Measurements from ENCODE around the gene OPRM1. TPM values are rescaled to one million over a fixed set of nuclear protein-coding genes. Genes with fewer than 3 reads are reported as not detected.

The OPRM1 gene
- polyA plus RNA-seq, 3 donors = not detected

- no peak for DNase-seq (ENCODE audit: extremely low read depth in 1 of 11, low read depth in 9 of 11, low spot score in 4 of 11)
Observed at GRCh38 chr6:154251116-154251515, 212.1 kb downstream of the OPRM1 start.

DNA sequence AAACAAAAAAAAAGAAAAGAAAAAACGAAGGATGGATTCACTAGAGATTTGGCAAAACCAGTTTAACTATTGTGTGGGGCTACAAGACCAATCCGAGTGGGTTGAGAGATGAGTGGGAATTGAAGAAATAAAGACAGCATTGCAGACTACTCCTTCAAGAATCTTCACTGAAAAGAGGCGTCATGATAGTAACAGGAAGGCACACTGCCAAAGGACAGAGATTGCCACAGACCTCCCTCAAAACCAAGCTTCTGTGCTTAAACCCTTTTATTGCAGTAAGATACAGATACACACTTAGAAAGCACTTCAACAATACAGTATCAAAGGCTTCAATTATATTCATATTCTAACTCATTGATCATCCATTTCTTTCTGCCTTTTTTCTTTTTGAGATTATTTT is 213.6 kb downstream of the OPRM1 start:
- no peak for DNase-seq (ENCODE audit: extremely low read depth in 1 of 11, low read depth in 9 of 11, low spot score in 4 of 11)

GRCh38 chr6:154257067-154257466 is 218.0 kb downstream of the OPRM1 start:
- DNase-seq (ENCODE audit: extremely low read depth in 1 of 11, low read depth in 9 of 11, low spot score in 4 of 11) = no peak

DNA sequence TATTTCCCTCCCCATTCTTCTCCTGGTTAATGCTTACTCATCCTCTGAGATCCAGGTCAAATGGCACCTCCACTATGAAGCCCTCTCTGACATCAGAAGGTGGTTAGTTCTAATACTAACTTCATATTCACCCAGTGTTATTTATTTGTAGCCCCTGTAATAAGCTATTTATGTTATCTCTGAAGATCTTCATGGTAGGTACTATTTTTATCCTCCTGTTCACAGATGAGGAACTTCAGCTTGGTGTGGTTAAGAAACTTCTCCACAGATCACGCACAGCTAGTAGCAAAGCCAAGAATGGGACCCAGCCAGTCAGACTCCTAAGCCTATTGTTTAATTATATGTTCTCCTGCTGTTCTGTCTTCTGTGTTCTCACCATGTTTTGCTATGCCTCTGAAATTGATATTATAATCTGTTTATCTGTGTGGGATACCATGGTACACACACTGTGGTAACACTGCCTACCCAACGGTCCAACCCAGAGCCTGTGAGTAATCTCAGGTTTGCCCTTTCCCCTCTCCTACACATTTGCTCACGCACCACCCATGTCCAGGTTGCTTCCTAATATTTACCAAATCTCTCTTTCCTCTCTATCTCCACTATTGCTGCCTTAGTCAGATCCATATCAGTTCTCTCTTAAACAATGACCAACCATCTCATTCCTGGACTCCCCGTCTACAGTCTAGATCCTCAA is 219.2 kb downstream of the OPRM1 start:
- DNase-seq (ENCODE audit: extremely low read depth in 1 of 11, low read depth in 9 of 11, low spot score in 4 of 11) = no peak

DNA sequence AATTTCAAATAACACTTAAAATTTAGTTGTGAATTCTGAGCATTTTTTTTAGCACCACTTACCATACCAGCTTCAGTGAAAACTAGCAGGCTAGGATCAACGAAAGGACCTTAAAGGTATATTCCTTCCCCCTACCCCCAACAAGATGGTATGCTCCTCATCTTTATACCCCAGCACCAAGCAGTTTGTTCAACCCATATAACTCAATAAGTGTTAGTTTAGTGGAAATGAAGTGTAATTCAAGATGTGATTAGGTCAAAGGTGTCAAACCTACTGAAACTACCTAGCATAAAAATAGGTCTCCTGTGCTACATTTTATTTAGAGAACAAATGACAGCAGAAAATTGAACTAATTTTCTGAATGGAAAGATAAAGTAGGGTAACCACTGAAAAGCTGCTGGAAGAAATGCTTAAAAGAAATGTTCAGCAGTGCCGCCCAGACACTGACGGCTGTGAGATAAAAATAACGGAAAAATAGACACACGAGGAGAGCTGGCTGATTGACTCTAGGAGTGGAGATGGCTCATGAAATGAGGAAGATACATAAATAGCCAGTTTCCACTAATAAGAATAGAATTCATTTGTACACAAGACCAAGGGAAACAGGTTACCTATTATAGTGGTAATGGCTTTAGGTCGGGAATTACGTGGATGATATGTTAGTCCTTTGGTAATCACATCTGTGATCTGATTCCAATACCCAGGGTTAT is 222.8 kb downstream of the OPRM1 start:
- no peak for DNase-seq (ENCODE audit: extremely low read depth in 1 of 11, low read depth in 9 of 11, low spot score in 4 of 11)

DNA sequence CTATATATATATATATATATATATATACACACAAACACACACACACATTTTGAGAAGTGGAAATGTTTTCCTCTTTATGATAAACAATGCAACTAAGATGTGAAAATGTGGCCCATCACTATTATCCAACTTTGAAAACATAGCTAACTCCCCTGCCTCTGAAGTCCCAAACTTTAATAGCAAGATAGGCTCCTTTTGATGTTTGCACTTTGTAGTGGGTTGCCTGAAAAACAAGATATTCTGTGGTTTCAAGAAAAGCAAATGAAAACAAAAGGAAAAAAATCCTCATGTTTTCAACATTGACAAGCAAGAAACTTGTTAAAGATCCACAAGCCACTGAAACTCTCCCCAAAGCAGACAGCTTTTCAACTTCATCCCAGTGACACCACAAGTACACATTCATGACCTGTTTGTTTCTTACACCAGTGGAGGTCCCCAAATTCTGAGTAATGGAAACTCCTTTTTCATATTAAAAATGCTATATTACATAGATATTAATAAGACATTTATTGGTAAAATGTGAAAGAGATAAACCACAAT is 227.6 kb downstream of the OPRM1 start:
- no peak for DNase-seq (ENCODE audit: extremely low read depth in 1 of 11, low read depth in 9 of 11, low spot score in 4 of 11)

DNA sequence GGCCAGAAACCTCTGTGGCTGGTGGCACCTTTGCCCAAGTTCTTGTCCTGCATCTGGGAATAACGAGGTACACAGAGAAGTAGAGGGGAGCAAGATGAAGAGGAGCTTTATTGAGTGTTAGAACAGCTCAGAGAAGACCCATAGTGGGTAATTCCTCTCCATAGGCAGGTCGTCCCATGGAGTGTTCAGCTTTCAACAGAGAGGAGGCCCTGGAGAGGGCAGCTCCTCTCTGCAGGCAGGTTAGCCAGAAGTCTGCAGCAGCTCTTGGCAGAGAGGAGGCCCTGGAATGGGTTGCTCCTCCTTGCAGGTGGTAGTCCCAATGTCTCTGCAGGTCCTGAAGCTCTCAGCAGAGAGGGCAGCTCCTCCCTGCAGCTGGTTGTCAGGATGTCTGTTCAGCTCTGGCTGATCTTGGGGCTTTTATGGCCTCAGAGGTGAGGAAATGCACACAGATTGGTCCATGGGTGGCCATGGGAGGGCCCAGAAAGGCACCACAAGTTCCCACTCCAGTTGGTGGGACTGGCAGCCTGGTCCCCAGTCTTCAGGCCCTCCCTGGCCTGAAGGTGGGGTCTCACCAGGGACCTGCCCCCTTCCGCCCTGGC is 228.6 kb downstream of the OPRM1 start:
- DNase-seq (ENCODE audit: extremely low read depth in 1 of 11, low read depth in 9 of 11, low spot score in 4 of 11) = no peak

- no peak for DNase-seq (ENCODE audit: extremely low read depth in 1 of 11, low read depth in 9 of 11, low spot score in 4 of 11)
Observed at GRCh38 chr6:154268486-154268885, 229.4 kb downstream of the OPRM1 start.

DNA sequence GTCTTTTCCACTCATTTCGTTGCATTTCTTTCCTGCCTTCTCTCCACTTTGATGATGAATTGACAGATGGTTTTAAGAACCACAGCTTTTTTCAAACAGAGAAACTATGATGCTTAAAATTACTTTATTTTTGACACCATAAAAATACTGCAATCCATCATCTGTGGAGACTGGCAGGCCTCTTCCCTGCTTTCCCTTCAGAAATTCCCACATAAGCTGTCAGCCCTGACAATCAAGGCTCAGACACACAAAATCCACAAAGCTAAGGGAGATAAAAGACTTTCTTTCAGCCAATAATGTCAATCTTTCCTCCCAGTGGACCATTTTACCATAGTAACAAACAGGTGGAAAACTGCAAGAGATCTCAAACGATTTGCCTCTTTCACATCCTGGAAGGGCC is 235.1 kb downstream of the OPRM1 start:
- no peak for DNase-seq (ENCODE audit: extremely low read depth in 1 of 11, low read depth in 9 of 11, low spot score in 4 of 11)

- peak in 2 of 11 donors; percentile 7 to 38 for DNase-seq (ENCODE audit: extremely low read depth in 1 of 11, low read depth in 9 of 11, low spot score in 4 of 11)
Observed at GRCh38 chr6:154276810-154277628, 238.0 kb downstream of the OPRM1 start.

GRCh38 chr6:154277629-154278017 is 238.6 kb downstream of the OPRM1 start:
- DNase-seq (ENCODE audit: extremely low read depth in 1 of 11, low read depth in 9 of 11, low spot score in 4 of 11) = no peak

GRCh38 chr6:154280521-154280920 is 241.5 kb downstream of the OPRM1 start:
- no peak for DNase-seq (ENCODE audit: extremely low read depth in 1 of 11, low read depth in 9 of 11, low spot score in 4 of 11)

DNA sequence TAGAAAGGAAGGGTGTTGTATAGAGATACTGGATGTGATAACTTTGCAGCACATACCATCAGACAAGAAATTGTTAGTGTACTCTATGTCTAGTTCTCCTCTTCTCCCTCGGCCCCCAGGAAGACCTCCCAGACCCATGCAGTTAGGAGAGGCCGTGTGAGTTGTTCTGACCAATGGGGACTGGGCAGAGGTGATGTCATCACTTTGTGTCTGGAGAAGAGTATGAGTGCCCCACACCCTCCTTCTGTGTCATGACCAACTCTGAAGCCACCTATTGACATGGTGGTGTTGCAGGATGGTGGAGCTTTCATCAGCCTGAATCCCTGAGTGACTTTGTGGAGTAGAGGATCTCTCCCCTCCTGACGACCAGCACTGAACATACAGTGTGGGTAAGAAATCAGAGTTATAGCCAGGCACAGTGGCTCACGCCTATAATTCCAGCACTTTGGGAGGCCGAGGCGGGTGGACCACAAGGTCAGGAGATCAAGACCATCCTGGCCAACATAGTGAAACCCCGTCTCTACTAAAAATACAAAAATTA is 245.3 kb downstream of the OPRM1 start:
- no peak for DNase-seq (ENCODE audit: extremely low read depth in 1 of 11, low read depth in 9 of 11, low spot score in 4 of 11)

DNA sequence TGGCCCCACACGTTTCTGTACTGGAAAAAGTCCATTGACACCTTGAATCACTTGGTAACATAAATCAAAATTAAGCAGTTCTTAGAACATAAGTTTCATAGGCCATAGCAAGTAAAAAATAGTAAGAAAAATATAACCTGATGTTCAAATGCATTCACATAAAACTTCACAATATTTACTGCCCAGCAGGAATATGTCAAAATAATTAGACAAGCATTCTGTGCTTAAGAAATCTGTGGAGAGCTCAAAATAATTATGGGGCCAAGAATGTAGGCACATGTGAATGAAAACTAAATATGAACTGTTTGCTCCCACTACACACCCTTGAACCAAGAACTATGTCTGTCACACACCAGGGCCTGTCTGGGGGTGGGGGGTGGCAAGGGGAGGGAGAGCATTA is 246.8 kb downstream of the OPRM1 start:
- DNase-seq (ENCODE audit: extremely low read depth in 1 of 11, low read depth in 9 of 11, low spot score in 4 of 11) = peak in 2 of 11 donors; percentile 33 to 38

DNA sequence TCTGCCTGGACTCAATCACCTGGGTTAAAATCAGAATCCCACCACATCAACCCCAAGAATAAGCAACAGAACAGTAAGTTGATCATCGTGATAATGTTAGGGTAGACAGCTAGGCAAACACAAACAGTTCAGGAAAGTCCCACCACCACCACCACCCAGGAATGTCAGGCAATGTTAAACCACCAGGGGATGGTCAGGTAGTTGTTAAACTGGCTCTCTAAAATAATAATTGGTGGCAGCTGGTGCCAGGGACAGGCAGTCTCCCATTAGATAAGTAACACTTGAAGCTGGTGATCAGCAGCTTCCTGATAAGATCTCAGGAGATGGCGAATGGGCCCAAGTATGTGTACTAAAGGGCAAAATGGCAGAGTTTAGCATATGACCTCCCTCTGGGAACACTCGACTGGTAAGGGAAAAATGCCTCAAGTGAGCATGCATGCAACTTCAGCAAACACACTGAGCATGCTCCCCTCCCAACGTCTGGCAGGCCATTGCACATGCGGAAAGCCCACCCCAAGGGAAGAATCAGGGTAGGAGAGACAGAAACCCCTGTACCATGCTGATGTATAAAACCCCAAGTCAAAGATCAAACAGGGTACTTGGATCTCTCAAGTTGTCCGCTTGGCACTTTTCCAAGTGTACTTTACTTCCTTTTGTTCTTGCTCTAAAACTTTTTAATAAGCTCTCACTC is 250.9 kb downstream of the OPRM1 start:
- no peak for DNase-seq (ENCODE audit: extremely low read depth in 1 of 11, low read depth in 9 of 11, low spot score in 4 of 11)

DNA sequence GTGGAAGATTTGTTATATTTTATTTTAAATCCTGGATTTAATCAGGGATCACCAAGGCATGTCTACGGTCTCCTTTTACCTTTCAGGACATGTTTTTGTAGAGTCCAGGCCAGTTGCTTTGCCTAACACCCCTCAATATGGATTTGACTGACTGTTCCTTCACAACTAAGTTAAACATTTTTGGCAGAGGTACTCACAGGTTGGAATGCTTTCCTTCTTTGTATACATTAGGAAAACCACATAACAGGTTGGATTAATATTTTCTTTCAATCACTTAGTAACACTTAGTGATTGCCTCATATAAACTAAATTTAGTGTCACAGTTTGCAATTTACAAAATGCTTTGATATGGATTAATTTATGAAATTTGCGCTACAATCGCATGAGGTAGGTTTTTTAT is 253.0 kb downstream of the OPRM1 start:
- DNase-seq (ENCODE audit: extremely low read depth in 1 of 11, low read depth in 9 of 11, low spot score in 4 of 11) = no peak

- peak in 3 of 11 donors; percentile 14 to 25 (median 18) for DNase-seq (ENCODE audit: extremely low read depth in 1 of 11, low read depth in 9 of 11, low spot score in 4 of 11)
Observed at GRCh38 chr6:154292855-154293519, 253.9 kb downstream of the OPRM1 start.

GRCh38 chr6:154295733-154296132 is 256.7 kb downstream of the OPRM1 start:
- no peak for DNase-seq (ENCODE audit: extremely low read depth in 1 of 11, low read depth in 9 of 11, low spot score in 4 of 11)

Measured in renal cortex interstitium (tissue), 11 donors.